Peyer's patch (tissue), 4 donors: ENCODE results near the gene CAPNS1. TPM values are rescaled to one million over a fixed set of nuclear protein-coding genes. Genes with fewer than 3 reads are reported as not detected.
"Not testable (repeated sequence)": the region's sequence is repeated elsewhere in the genome, so short reads cannot be mapped to it uniquely, and the experiment has no call there.

Experiments used
- DNase-seq, 3 donors: peaks; one replicate each; pipeline ENCODE4 v3.0.0-alpha.2; 2017 to 2019
- H3K27ac ChIP-seq, 4 donors: fragments of 200-600 bp; sonication (generic); one replicate each; pipeline ENCODE4 v1.5.1; 2016 to 2019
- H3K27me3 ChIP-seq, 2 donors: fragments of 200-600 bp; sonication (generic); one replicate each; pipeline ENCODE4 v1.5.1; 2019
- H3K36me3 ChIP-seq, 3 donors: fragments of 200-600 bp; sonication (generic); one replicate each; pipeline ENCODE4 v1.5.1; 2016 to 2019
- H3K4me1 ChIP-seq, 4 donors: fragments of 200-600 bp; sonication (generic); one replicate each; pipeline ENCODE4 v1.5.1; 2016 to 2019
- H3K4me3 ChIP-seq, 4 donors: fragments of 200-600 bp; sonication (generic); 1 replicate in 3 of 4; 2 replicates in 1 of 4; pipeline ENCODE4 v1.5.1; 2016 to 2019; ENCODE audit warnings: mild to moderate bottlenecking in 1 of 4
- H3K9me3 ChIP-seq, 4 donors: fragments of 200-600 bp; sonication (generic); one replicate each; pipeline ENCODE4 v1.5.1; 2016 to 2019; ENCODE audit warnings: mild to moderate bottlenecking in 1 of 4
- CTCF ChIP-seq, 6 experiments: fragments of 450-650 bp in 4 of 6; fragments of 200-600 bp in 2 of 6; sonication (generic) in 1 of 6; IDR thresholded peaks; one replicate each; pipeline ENCODE4 v1.5.1; 2017 to 2019; ENCODE audit warnings: antibody characterized with exemption in 6 of 6, mild to moderate bottlenecking in 3 of 6, moderate library complexity in 1 of 6
- POLR2A ChIP-seq, 2 donors: fragments of 450-650 bp; IDR thresholded peaks; one replicate each; pipeline ENCODE4 v1.5.1; 2017; ENCODE audit warnings: antibody characterized with exemption in 2 of 2, mild to moderate bottlenecking in 2 of 2, moderate library complexity in 2 of 2
- total RNA-seq, 4 donors: library from RNA; depleted of rRNA; stranded (reverse); fragments of >200 nt; gene quantifications; one replicate each; pipeline ENCODE4 v1.1.0, GENCODE V29; 2016

The CAPNS1 gene
- total RNA-seq, 4 donors from 2014 or later: 131 to 320 (median 263) TPM

GRCh38 chr19:36125557-36125956 is 14.3 kb upstream of the CAPNS1 start:
- Histone ChIP-seq H3K36me3 (peaks cover 0 to 52% (median 0%) of the 10 kb centered on the region in 3 donors), H3K9me3 (no peaks in the 10 kb centered on the region), H3K4me1 (peaks cover 0 to 5% (median 2%) of the 10 kb centered on the region in 4 donors), H3K4me3 (no peak overlapping the region), H3K27me3 (no peaks in the 10 kb centered on the region), H3K27ac (no peak overlapping the region)
- no peak for TF ChIP-seq POLR2A (IDR thresholded peaks at IDR 0.05)
- TF ChIP-seq CTCF (IDR thresholded peaks at IDR 0.05): no peak
- DNase-seq: no peak

- Histone ChIP-seq H3K27ac (peak overlapping the region; percentile 82 to 92 (median 90)), H3K4me3 (peak overlapping the region; percentile 52 to 60 (median 54)), H3K9me3 (no peaks in the 10 kb centered on the region), H3K36me3 (peaks cover 0 to 26% (median 0%) of the 10 kb centered on the region in 3 donors), H3K27me3 (no peaks in the 10 kb centered on the region), H3K4me1 (peaks cover 0 to 5% (median 2%) of the 10 kb centered on the region in 4 donors)
- peak in 2 of 3 donors; percentile 77 to 78 for DNase-seq
- TF ChIP-seq POLR2A (IDR thresholded peaks at IDR 0.05) (no peak), CTCF (IDR thresholded peaks at IDR 0.05) (no peak)
These were observed 11.5 kb upstream of the CAPNS1 start for GRCh38 chr19:36128392-36128736.

- H3K9me3 ChIP-seq, H3K4me1 ChIP-seq, H3K27ac ChIP-seq, H3K36me3 ChIP-seq, H3K27me3 ChIP-seq, DNase-seq, H3K4me3 ChIP-seq: not testable (repeated sequence)
These were observed 8.6 kb upstream of the CAPNS1 start for GRCh38 chr19:36131221-36131620.

- DNase-seq, H3K36me3 ChIP-seq, H3K27me3 ChIP-seq, H3K9me3 ChIP-seq, H3K4me3 ChIP-seq, H3K27ac ChIP-seq, H3K4me1 ChIP-seq: not testable (repeated sequence)
These were observed 5.0 kb upstream of the CAPNS1 start for GRCh38 chr19:36134867-36135266.

GRCh38 chr19:36136964-36137686 is 2.7 kb upstream of the CAPNS1 start:
- peak in 2 of 3 donors; percentile 75 to 79 for DNase-seq
- Histone ChIP-seq H3K27ac (peak overlapping the region in 3 of 4 donors; percentile 53 to 78 (median 66)), H3K36me3 (peaks cover 0 to 6% (median 0%) of the 10 kb centered on the region in 3 donors), H3K27me3 (no peaks in the 10 kb centered on the region), H3K4me1 (peaks cover 0 to 17% (median 5%) of the 10 kb centered on the region in 4 donors), H3K9me3 (no peaks in the 10 kb centered on the region), H3K4me3 (peak overlapping the region in 1 of 4 donors; percentile 1)
- TF ChIP-seq POLR2A (IDR thresholded peaks at IDR 0.05) (peak; percentile 42 to 46), CTCF (IDR thresholded peaks at IDR 0.05) (no peak)

GRCh38 chr19:36139120-36139472 is 770 bp upstream of the CAPNS1 start:
- H3K27me3 ChIP-seq: no peaks in the 10 kb centered on the region
- peak overlapping the region; percentile 93 to 99 (median 97) for H3K27ac ChIP-seq
- no peak for DNase-seq
- H3K4me1 ChIP-seq: peaks cover 0 to 18% (median 5%) of the 10 kb centered on the region in 4 donors
- H3K36me3 ChIP-seq: peaks cover 0 to 25% (median 0%) of the 10 kb centered on the region in 3 donors
- TF ChIP-seq CTCF (IDR thresholded peaks at IDR 0.05): no peak
- no peak for TF ChIP-seq POLR2A (IDR thresholded peaks at IDR 0.05)
- no peaks in the 10 kb centered on the region for H3K9me3 ChIP-seq
- H3K4me3 ChIP-seq: peak overlapping the region; percentile 69 to 86 (median 82)
